Endothelial cell (in vitro differentiated cells): ENCODE data around the gene TSNAX. TPM values are rescaled to one million over a fixed set of nuclear protein-coding genes. Genes with fewer than 3 reads are reported as not detected.

Experiments used
- DNase-seq: peaks from one replicate; pipeline ENCODE4 v3.0.0; 2021; ENCODE audit warnings: low spot score
- H3K27ac Mint-ChIP-seq: one replicate; pipeline ENCODE4 v1.8.0; 2021; ENCODE audit warnings: mixed read lengths, inconsistent platforms; ENCODE audit not compliant: unreplicated experiment
- H3K27me3 Mint-ChIP-seq: one replicate; pipeline ENCODE4 v1.8.0; 2021; ENCODE audit warnings: mild to moderate bottlenecking, moderate library complexity, mixed read lengths, inconsistent platforms; ENCODE audit not compliant: unreplicated experiment
- H3K36me3 Mint-ChIP-seq: one replicate; pipeline ENCODE4 v1.8.0; 2021; ENCODE audit warnings: mild to moderate bottlenecking, low read depth, mixed read lengths, inconsistent platforms; ENCODE audit not compliant: unreplicated experiment
- H3K4me1 Mint-ChIP-seq: one replicate; pipeline ENCODE4 v1.8.0; 2021; ENCODE audit warnings: mild to moderate bottlenecking, mixed read lengths, inconsistent platforms; ENCODE audit not compliant: unreplicated experiment
- H3K4me3 Mint-ChIP-seq: one replicate; pipeline ENCODE4 v1.8.0; 2021; ENCODE audit warnings: mild to moderate bottlenecking, mixed read lengths, inconsistent platforms; ENCODE audit not compliant: unreplicated experiment
- H3K9me3 Mint-ChIP-seq: one replicate; pipeline ENCODE4 v1.8.0; 2021; ENCODE audit warnings: mixed read lengths, inconsistent platforms; ENCODE audit not compliant: unreplicated experiment
- CTCF ChIP-seq: fragments of 200-600 bp; sonication (generic); IDR thresholded peaks from one replicate; pipeline ENCODE4 v1.5.0; 2021; ENCODE audit warnings: antibody characterized with exemption; ENCODE audit not compliant: unreplicated experiment
- total RNA-seq: library from RNA; stranded (reverse); fragmentation: NEBNext Ultra II Directional; extraction: Animal tissue kit (Norgen Biotek cat#: 25700); gene quantifications from one replicate; pipeline ENCODE4 v1.2.1, GENCODE V29; 2021; ENCODE audit not compliant: unreplicated experiment

The TSNAX gene
- total RNA-seq, 1 donor from 2014 or later = 35.4 TPM

GRCh38 chr1:231557411-231557810, 28.9 kb downstream of the TSNAX start:
- Mint-ChIP-seq H3K9me3 (no peaks in the 10 kb centered on the region), H3K4me1 (no peaks in the 10 kb centered on the region), H3K36me3 (peaks cover 4% of the 10 kb centered on the region), H3K27me3 (no peaks in the 10 kb centered on the region), H3K4me3 (no peak overlapping the region), H3K27ac (no peak overlapping the region)
- no peak for TF ChIP-seq CTCF
- DNase-seq = no peak

- no peak for TF ChIP-seq CTCF
- no peak overlapping the region for H3K4me3 Mint-ChIP-seq
- no peak overlapping the region for H3K27ac Mint-ChIP-seq
- H3K9me3 Mint-ChIP-seq = no peaks in the 10 kb centered on the region
- no peaks in the 10 kb centered on the region for H3K27me3 Mint-ChIP-seq
- no peak for DNase-seq
- H3K36me3 Mint-ChIP-seq = peaks cover 4% of the 10 kb centered on the region
- no peaks in the 10 kb centered on the region for H3K4me1 Mint-ChIP-seq
Measured at GRCh38 chr1:231557898-231558707, 29.6 kb downstream of the TSNAX start.

GRCh38 chr1:231558708-231559185, 30.3 kb downstream of the TSNAX start:
- Mint-ChIP-seq H3K36me3 (peaks cover 7% of the 10 kb centered on the region), H3K27me3 (no peaks in the 10 kb centered on the region), H3K4me3 (no peak overlapping the region), H3K4me1 (no peaks in the 10 kb centered on the region), H3K27ac (no peak overlapping the region), H3K9me3 (no peaks in the 10 kb centered on the region)
- no peak for TF ChIP-seq CTCF
- DNase-seq = no peak

GRCh38 chr1:231561647-231562383, 33.3 kb downstream of the TSNAX start:
- Mint-ChIP-seq H3K27me3 (no peaks in the 10 kb centered on the region), H3K9me3 (no peaks in the 10 kb centered on the region), H3K27ac (no peak overlapping the region), H3K4me3 (no peak overlapping the region), H3K36me3 (peaks cover 4% of the 10 kb centered on the region), H3K4me1 (no peaks in the 10 kb centered on the region)
- TF ChIP-seq CTCF = no peak
- DNase-seq = no peak

GRCh38 chr1:231563247-231563646, 34.8 kb downstream of the TSNAX start:
- Mint-ChIP-seq H3K4me3 (no peak overlapping the region), H3K36me3 (peaks cover 11% of the 10 kb centered on the region), H3K27ac (no peak overlapping the region), H3K9me3 (no peaks in the 10 kb centered on the region), H3K4me1 (no peaks in the 10 kb centered on the region), H3K27me3 (no peaks in the 10 kb centered on the region)
- no peak for DNase-seq
- no peak for TF ChIP-seq CTCF
